BJ (cell line): ENCODE data around the gene MEIKIN. TPM values are rescaled to one million over a fixed set of nuclear protein-coding genes. Genes with fewer than 3 reads are reported as not detected.

Source experiments
- CTCF ChIA-PET: fragments of 350-600 bp; formaldehyde crosslinking; extraction: SDS; loops from one replicate; lab custom pipeline; 2021; ENCODE audit warnings: antibody characterized with exemption, inconsistent platforms; lab: Yijun Ruan, JAX
- POLR2A ChIA-PET: fragments of 300-600 bp; sonication (Branson Sonifier 250); formaldehyde crosslinking; extraction: SDS; loops from one replicate; lab custom pipeline; 2021; ENCODE audit warnings: antibody characterized with exemption; lab: Charles Lee
- DNase-seq: peaks from one replicate; pipeline ENCODE4 v3.0.0-alpha.2; 2011; ENCODE audit warnings: low read depth
- H3K27me3 ChIP-seq: 2 replicates; pipeline ENCODE4 v1.6.0; 2011; ENCODE audit warnings: low read length; ENCODE audit not compliant: control insufficient read depth, insufficient read depth
- H3K36me3 ChIP-seq: 2 replicates; pipeline ENCODE4 v1.5.1; 2011; ENCODE audit warnings: low read length; ENCODE audit not compliant: control insufficient read depth, insufficient read depth
- H3K4me3 ChIP-seq: 2 replicates; pipeline ENCODE4 v1.5.1; 2011; ENCODE audit warnings: low read depth, mild to moderate bottlenecking, control low read depth, low read length
- CTCF ChIP-seq: IDR thresholded peaks from 2 replicates; pipeline ENCODE4 v1.5.1; 2011; ENCODE audit warnings: low read depth, mild to moderate bottlenecking, control low read depth, inconsistent platforms, low read length, moderate library complexity; ENCODE audit not compliant: insufficient read depth
- polyA plus RNA-seq: library from polyadenylated mRNA; depleted of rRNA; stranded (reverse); fragments of >200 nt; gene quantifications from 2 replicates; pipeline ENCODE4 v1.2.3, GENCODE V29; 2011

Gene MEIKIN
- polyA plus RNA-seq, 1 experiment = not detected

DNA sequence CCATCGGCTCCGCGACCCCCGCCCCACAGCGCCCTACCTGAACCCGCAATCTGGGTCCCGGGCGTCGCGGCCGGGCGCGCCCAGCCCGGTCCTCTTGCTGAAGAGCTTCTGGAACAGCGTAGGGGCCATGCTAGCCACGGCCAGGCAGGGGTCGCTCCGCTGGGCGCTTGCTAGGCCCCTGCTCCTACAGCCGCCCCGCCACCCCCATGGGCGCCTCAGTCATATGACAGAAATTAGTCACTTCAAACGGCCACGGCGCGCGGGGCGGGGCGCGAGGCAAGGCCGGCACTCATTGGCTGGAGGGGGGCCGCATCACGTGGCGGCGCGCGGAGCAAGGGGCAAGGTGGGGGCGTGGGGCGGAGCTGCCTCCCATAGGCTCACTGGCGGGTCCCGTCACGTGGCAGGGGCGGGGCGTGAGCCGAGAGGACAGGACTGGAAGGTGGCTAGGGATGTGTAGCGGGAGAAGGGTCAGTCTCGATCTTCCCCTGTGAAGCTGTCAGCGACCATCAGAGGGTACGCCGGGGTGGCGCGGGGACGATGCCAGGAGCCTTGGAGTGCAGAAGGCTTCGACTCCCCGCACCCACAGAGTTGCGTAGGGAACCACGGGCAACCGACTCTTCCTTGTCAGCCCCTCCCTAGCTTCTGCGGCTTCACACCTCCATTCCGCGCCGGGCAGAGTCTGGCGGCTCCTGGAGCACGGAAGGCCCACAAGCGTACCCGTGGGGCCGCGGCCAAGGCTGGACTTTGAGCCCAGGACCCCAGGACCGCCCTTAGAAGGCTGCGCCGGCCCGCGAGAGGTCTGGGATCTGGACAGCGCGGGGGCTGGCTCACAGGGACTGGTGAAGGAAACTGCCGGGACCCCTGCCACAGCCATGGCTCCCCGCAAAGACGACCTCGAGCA lies 148.4 kb downstream of the MEIKIN start, which contains the start of gene FNIP1:
Gene FNIP1 (minus strand): TSS at position 225 of the 901 bp plus-strand sequence. CDS start 96 bp downstream, at position 129.
- Histone ChIP-seq H3K4me3 (peak within 1 kb of the TSS; percentile 99), H3K27me3 (no peaks in the 10 kb centered on the region), H3K36me3 (no peaks in the 10 kb centered on the region)
- ChIA-PET POLR2A (interaction anchor here (0.5 to 0.6 kb wide), 2 partner anchors 194 to 814 kb away, joined by 3 to 4 read pairs; no protein-coding TSS in a partner anchor), CTCF (interaction anchor here (0.8 to 4.3 kb wide), 4 partner anchors 9 to 213 kb away, joined by 3 to 12 read pairs (median 4); no protein-coding TSS in a partner anchor)
- TF ChIP-seq CTCF = no peak
- DNase-seq = peak; percentile 81

DNA sequence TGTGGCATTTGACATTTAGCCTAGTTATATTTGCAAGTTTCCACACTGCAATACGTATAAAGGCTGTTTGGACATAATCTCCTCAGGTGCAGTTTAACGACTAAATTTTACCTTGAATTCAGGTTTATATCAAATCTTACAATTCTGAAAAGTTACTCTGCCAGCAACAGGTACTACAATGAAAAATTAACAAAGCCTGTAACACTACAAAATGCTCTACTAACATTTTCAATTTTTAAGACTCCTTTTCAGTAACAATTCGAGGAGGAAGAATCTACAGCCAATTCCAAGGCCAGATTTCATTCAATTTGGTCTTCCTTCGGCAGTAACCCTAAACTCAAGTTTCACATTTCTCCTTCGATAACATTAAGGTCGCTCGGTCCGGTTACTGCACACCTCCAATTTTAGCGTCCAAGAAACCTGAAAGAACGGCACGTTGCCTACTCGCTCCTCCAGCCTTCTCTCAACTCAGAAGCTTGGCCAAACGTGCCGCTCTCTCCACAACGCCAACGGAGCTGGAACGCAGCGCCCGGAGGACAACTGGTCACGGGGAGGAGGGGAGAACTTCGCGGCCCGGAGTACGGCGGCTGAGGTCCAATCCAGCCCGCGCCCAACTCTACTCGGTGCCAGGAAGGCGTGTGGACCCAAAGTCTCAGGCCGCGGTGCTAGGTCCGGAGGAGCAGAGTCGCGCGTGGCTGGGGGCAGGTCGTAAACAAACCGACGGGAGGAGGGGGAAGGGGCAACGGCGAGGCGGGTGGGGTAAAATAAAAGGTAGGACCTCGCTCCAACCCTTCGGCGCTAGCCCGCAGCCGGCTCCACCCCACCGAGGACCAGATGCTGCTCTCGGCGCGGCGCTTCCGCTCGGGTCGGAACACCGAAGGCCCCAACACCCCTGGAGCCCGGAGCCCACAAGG lies 149.3 kb downstream of the MEIKIN start:
- DNase-seq = no peak
- TF ChIP-seq CTCF = no peak
- Histone ChIP-seq H3K27me3 (no peaks in the 10 kb centered on the region), H3K4me3 (peak overlapping the region; percentile 99), H3K36me3 (no peaks in the 10 kb centered on the region)
- ChIA-PET POLR2A (no interaction called here), CTCF (interaction anchor here (0.8 to 4.3 kb wide), 3 partner anchors 13 to 212 kb away, joined by 3 to 12 read pairs (median 5); no protein-coding TSS in a partner anchor)

DNA sequence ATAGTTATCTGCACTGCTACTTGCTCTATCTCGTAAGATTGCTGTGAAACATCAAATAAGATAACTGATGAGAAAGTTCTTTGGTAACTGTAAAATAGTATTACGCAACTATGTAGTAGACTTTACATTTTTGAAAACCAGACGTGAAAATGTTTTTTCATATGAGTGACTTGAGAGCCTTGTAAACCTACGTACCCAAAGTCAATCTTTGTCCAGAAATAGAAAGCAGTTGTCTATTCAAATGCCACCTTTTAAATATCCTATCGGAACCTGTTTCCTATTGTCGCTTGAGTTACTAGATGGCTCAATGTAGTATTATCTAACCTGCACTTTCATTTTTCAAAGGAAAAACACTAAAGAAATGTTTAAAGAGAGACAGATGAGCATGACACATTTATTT lies 150.2 kb downstream of the MEIKIN start:
- Histone ChIP-seq H3K27me3 (no peaks in the 10 kb centered on the region), H3K4me3 (peak overlapping the region; percentile 99), H3K36me3 (no peaks in the 10 kb centered on the region)
- CTCF ChIA-PET = no interaction called here
- POLR2A ChIA-PET = no interaction called here
- DNase-seq = no peak
- TF ChIP-seq CTCF = no peak

DNA sequence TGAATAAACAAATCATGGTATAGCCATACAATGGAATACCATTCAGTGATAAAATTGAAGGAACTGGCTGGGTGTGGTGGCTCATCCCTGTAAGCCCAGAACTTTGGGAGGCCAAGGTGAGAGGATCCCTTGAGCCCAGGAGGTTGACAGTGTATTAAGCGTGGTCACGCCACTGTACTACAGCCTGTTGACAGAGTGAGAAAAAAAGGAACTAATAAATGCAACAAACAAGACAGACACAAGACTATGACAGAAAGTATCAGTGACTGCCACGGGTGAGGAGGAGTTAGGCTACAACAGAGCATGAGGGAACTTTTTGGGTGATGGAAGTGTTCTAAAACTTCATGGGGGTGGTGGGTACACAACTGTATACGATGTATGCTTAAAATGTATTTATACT lies 150.9 kb downstream of the MEIKIN start:
- Histone ChIP-seq H3K4me3 (peak overlapping the region; percentile 21), H3K27me3 (no peaks in the 10 kb centered on the region), H3K36me3 (no peaks in the 10 kb centered on the region)
- ChIA-PET POLR2A (no interaction called here), CTCF (no interaction called here)
- DNase-seq = no peak
- TF ChIP-seq CTCF = no peak
